Measurements from ENCODE around the gene TYMS. TPM values are rescaled to one million over a fixed set of nuclear protein-coding genes. Genes with fewer than 3 reads are reported as not detected.

The TYMS gene
- total RNA-seq, 4 donors from 2014 or later = 0.20 to 1.7 TPM; not detected in 2

GRCh38 chr18:677951-678381, 20.5 kb downstream of the TYMS start:
- H3K36me3 ChIP-seq = peaks cover 0 to 37% of the 10 kb centered on the region in 2 donors
- TF ChIP-seq CTCF (IDR thresholded peaks at IDR 0.05 in 4 of 5, conservative IDR thresholded peaks at IDR 0.05 in 1 of 5) = no peak
- no peak for TF ChIP-seq POLR2A (IDR thresholded peaks at IDR 0.05)

DNA sequence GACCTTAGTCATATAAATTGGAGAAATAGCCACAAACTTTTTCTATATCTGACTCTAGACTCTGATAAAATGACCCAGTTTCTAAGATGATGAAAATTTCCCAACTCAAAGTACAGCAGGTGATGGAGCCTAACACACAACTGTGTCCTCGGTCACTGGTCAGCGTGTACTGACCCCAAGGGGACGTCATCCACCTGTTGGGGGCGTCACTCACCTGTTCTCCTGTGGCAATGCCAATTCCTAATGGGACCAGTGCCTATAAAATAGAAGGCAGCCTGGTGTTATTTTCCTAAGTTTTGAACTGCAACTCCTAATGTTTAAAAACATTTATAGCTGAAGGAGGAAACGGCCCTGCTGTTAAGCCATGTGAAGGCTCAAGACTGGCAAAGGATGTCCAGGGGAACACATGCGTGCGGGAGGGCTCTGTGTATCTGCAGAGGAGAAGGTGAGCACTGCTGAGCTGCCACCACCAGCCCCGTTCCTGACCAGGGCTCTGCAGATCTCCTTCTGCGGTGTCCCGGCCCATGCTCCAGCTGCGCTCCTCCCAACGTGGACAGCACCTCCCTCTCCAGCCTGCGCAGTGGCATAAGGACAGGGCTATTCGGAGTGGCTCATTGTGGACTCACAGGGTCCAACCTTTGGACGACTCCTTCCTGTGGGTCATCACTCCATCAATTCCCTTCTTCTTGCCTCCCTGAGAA, 21.2 kb downstream of the TYMS start:
- no peak overlapping the region for H3K4me3 ChIP-seq
- peaks cover 0 to 32% of the 10 kb centered on the region in 2 donors for H3K36me3 ChIP-seq
- ATAC-seq (no peak), DNase-seq (no peak)
- H3K27ac ChIP-seq = no peak overlapping the region
- in situ Hi-C loops (cut with MboI; ENCODE audit: low sequenced_read_pairs in 4 of 4) (no loop called here), intact Hi-C loops (cut with DNase I; ENCODE audit: low total_unique reads) (no loop called here)
- TF ChIP-seq POLR2A (IDR thresholded peaks at IDR 0.05) (no peak), CTCF (IDR thresholded peaks at IDR 0.05 in 4 of 5, conservative IDR thresholded peaks at IDR 0.05 in 1 of 5) (no peak)
- no peaks in the 10 kb centered on the region for H3K27me3 ChIP-seq
- no peaks in the 10 kb centered on the region for H3K4me1 ChIP-seq
- H3K9me3 ChIP-seq = no peaks in the 10 kb centered on the region

More at GRCh38 chr18:677951-678381, 20.5 kb downstream of the TYMS start:
- Histone ChIP-seq H3K9me3 (no peaks in the 10 kb centered on the region), H3K4me1 (no peaks in the 10 kb centered on the region), H3K27ac (no peak overlapping the region), H3K27me3 (no peaks in the 10 kb centered on the region), H3K4me3 (no peak overlapping the region)
- in situ Hi-C loops (cut with MboI; ENCODE audit: low sequenced_read_pairs in 4 of 4) = no loop called here
- DNase-seq (no peak), ATAC-seq (no peak)
- intact Hi-C loops (cut with DNase I; ENCODE audit: low total_unique reads) = no loop called here

GRCh38 chr18:679516-679915, 22.1 kb downstream of the TYMS start:
- H3K4me3 ChIP-seq = no peak overlapping the region
- peaks cover 0 to 27% of the 10 kb centered on the region in 2 donors for H3K36me3 ChIP-seq
- no peak for DNase-seq
- H3K27me3 ChIP-seq = no peaks in the 10 kb centered on the region
- TF ChIP-seq POLR2A (IDR thresholded peaks at IDR 0.05) (no peak), CTCF (IDR thresholded peaks at IDR 0.05 in 4 of 5, conservative IDR thresholded peaks at IDR 0.05 in 1 of 5) (no peak)
- H3K27ac ChIP-seq = no peak overlapping the region
- no peaks in the 10 kb centered on the region for H3K4me1 ChIP-seq
- H3K9me3 ChIP-seq = no peaks in the 10 kb centered on the region
- intact Hi-C loops (cut with DNase I; ENCODE audit: low total_unique reads) = no loop called here
- in situ Hi-C loops (cut with MboI; ENCODE audit: low sequenced_read_pairs in 4 of 4) = no loop called here
- no peak for ATAC-seq

DNA sequence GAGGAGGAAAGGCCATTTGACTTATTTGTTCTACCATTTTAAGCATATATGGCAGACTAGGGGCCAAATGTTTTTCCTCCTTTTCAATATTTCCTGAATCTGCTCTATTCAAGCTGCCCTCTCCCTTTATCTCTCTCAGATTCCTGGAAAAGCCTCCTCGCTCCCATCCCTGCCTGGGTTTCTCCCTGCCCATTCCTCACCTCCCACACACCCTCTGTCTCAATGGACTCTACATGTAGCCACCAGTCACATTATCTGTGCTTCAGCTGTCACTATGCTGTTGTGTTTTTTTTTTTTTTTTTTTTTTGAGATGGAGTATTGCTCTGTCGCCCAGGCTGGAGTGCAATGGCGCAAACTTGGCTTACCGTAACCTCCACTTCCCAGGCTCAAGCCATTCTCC, 22.9 kb downstream of the TYMS start:
- no peak overlapping the region for H3K4me3 ChIP-seq
- TF ChIP-seq POLR2A (IDR thresholded peaks at IDR 0.05) = no peak
- no peak for TF ChIP-seq CTCF (IDR thresholded peaks at IDR 0.05 in 4 of 5, conservative IDR thresholded peaks at IDR 0.05 in 1 of 5)
- intact Hi-C loops (cut with DNase I; ENCODE audit: low total_unique reads) = no loop called here
- in situ Hi-C loops (cut with MboI; ENCODE audit: low sequenced_read_pairs in 4 of 4) = no loop called here
- H3K36me3 ChIP-seq = peaks cover 0 to 22% of the 10 kb centered on the region in 2 donors
- no peak overlapping the region for H3K27ac ChIP-seq
- H3K27me3 ChIP-seq = no peaks in the 10 kb centered on the region
- H3K9me3 ChIP-seq = no peaks in the 10 kb centered on the region
- ATAC-seq (no peak), DNase-seq (no peak)
- no peaks in the 10 kb centered on the region for H3K4me1 ChIP-seq
